Keratinocyte (primary cell): Measurements from ENCODE around the gene NEAT1.

ENCODE experiments used
- CTCF ChIP-seq, 3 experiments: IDR thresholded peaks in 1 of 3; conservative IDR thresholded peaks in 1 of 3; optimal IDR thresholded peaks in 1 of 3; 2 replicates in 2 of 3; 3 replicates in 1 of 3; pipeline versions ENCODE3 to v1.5.1; 2011; ENCODE audit warnings: low read length in 3 of 3, mild to moderate bottlenecking in 3 of 3, moderate library complexity in 2 of 3, control low read depth in 1 of 3, inconsistent platforms in 1 of 3; ENCODE audit not compliant: insufficient read depth in 2 of 3; ENCODE audit errors: extremely low read depth in 1 of 3
- EZH2 ChIP-seq: IDR thresholded peaks from one replicate; pipeline ENCODE4 v1.6.1; 2012; ENCODE audit warnings: inconsistent platforms, mild to moderate bottlenecking, low read length, moderate library complexity

DNA sequence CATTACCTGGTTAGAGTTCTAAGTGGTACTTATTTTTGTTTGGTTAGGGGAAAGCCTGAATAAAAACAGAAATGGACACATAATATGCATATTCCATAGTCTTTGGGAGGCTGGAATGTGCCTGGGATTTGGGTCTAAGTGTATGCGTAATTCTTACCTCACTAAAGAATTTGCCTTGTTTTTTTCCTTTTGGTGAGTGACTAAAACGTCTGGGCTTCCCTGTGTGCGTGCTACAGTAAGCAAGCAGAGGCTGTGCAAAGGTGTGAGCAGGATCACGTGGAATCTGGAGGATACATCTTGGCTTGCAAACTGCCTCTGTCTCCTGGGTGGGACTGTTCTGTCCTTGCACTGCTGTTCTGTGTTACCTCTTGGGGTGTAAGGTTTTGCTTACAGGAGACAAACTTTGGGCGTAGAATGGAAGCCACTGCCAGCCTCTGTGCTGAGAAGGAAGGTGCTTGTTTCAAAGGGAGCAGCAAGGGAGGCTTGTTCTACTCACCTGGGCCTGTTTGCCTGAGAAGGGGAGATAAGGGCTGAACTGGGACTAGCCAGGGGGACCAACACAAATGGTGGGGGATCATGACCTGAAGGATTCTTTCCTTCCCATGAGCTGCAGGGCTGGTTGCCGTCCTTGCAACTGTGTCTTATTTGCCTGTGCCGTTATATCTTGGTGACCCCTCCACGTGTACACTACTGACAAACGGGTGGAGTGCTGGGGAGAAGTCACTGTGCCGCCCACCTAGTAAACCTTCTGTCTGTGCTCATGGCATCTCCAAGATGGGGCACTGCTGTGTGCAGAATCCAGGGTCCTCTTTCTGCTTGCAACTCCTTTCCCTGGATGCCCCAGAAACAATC is 4.5 kb downstream of the NEAT1 start:
- TF ChIP-seq CTCF (optimal IDR thresholded peaks at IDR 0.05 in 1 of 3, IDR thresholded peaks at IDR 0.05 in 1 of 3, conservative IDR thresholded peaks at IDR 0.05 in 1 of 3; ENCODE audit: extremely low read depth in 1 of 3, insufficient read depth in 2 of 3, low read length in 3 of 3) (no peak), EZH2 (no peak)
